Stimulated activated CD8-positive, alpha-beta memory T cell treated with anti-CD3 and anti-CD28 coated beads, Interleukin-12 subunit alpha, Interleukin-12 subunit beta, amount 100 ng/mL, for 24 hours (primary cell): Measurements from ENCODE around the gene ILDR2.

Source experiments
- DNase-seq: peaks from one replicate; pipeline ENCODE4 v3.0.0-alpha.2; 2020; ENCODE audit errors: extremely low read depth

The ILDR2 gene

GRCh38 chr1:166971252-166971651, 4.1 kb downstream of the ILDR2 start:
- no peak for DNase-seq

- no peak for DNase-seq
Observed at GRCh38 chr1:166969074-166969677, 6.2 kb downstream of the ILDR2 start.

DNA sequence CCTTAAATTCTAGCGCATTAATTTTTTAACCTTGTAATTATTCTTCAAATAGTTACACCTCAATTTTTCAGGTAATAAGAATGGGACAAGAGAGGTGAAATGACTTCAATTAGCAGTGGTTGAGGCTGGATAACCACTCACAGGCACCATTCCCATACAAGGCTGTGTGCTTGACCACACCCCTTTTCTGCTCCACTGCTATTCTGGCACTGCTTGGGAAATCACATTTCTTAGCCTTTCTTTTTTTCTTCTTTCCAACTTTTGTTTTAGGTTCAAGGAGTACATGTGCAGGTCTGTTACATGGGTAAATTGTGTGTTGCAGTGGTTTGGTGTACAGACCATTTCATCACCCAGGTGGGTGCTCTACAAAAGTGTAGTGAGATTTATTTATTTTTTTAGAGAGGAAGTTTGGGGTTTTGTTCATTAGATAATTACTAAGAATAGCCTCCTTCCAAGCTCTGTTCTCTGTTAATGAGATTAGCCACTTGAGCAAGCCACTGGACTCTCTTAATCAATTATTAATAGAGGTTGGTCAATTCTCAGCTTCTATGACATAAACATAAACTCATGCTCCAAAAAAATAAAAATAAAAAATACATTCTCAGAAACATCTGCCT, 14.4 kb downstream of the ILDR2 start:
- DNase-seq = no peak

- no peak for DNase-seq
Observed at GRCh38 chr1:166956872-166957271, 18.5 kb downstream of the ILDR2 start.

GRCh38 chr1:166956057-166956850, 19.1 kb downstream of the ILDR2 start:
- no peak for DNase-seq

GRCh38 chr1:166953491-166953890, 21.8 kb downstream of the ILDR2 start:
- DNase-seq = no peak

DNA sequence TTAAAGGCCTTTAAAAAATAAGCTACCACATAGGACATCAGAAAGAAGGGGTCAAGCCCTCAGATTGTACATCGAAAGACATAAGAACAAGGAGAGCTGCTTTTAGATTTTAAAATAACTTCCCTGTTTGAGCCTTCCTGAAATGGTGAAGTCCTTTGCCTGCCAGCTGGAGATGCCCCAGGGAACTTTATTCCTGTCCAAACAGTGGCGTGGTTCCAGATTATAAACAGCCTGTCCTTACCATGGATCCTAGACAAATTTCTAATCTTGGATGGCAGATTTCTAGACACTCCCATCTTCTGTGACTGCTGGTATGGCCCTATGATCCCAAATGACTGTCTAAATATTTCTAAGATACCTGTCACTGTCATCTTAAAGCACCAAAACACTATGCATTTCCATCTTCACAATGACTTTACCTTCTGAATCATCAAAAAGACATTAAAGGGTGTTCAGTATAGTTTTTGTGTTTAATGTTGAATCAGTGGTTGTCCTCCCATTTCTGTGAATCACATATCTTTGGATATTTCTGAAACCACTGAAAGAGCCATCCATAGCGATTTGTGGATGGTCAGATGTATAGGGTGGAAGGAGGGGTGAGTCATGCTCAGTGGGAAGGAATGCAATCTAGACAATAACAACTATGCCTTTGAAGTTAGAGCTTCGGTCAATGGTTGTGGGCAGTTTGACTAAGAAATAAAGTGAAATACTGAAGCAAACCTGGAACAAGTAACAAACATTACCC, 23.2 kb downstream of the ILDR2 start:
- DNase-seq = no peak

DNA sequence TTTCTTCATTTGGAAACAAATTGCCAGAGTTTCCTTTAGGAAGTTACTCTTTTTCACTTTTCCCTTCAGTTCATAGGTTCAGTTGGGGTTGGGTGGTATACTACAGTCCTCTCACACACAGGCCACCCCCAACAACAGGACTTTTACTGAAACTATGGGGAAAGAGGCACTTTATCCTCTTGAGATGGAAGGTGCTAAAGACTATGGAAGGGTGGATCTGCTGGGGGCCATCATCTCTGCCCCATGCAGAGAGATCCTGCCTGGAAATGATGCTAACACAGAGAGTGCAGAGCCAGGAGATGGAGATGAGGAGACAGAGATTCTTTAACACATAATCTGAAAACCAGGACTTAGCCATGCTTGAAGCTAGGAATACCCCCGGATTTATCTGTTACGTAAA, 24.3 kb downstream of the ILDR2 start:
- DNase-seq = no peak

GRCh38 chr1:166950156-166950555, 25.2 kb downstream of the ILDR2 start:
- DNase-seq = no peak

DNA sequence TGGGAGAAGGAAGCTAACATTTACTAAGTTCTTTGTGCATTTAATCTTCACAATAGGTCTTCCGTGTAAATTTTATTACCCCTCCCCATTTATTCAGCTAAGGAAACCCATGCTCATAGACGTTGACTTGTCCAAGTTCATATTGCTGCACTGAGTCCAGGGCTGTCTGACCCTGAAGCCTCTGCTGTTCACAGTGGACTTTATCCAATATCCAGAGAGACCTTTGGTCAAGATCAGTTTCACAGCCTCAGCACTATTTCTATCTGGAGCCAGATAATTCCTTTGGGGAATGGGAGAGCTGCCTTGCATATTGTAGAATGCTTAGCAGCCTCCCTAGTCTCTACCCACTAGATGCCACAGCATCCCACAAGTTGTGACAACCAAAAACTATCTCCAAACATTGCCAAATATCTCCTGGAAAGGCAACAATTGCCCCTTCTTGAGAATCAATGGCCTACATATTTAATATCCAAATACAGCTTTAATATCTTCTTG, 26.4 kb downstream of the ILDR2 start:
- DNase-seq = no peak

DNA sequence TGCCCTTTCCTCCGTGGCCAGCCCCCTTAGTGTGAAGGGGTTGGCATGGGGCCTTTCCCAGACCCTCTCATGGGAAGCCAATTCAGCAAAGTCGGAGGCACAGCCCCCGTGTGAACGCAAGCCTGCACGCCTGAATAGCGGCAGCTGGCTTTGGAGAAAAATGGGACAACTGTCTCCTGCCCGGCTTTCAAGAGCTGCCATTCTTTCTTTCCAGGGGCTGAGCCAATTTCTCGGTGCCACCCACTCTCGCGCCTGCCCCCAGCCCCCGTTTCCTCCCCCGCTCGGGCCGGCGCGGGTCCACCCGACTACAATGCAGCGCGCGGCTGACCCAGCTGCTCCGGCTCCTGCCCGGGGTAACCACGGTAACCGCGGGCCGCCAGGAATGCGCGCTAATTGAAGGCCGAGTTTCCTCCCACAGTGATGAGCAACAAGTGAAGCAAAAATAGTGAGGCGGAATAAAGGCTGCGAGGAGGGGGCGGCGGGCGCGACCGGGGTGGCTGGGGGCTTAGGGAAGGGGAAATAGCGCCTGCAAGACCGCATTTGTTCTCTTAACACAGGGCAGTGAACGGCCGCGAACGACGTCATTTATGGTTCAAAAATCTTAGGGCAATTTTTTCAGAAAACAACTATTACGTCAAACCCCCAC, 27.8 kb downstream of the ILDR2 start:
- DNase-seq = no peak

DNA sequence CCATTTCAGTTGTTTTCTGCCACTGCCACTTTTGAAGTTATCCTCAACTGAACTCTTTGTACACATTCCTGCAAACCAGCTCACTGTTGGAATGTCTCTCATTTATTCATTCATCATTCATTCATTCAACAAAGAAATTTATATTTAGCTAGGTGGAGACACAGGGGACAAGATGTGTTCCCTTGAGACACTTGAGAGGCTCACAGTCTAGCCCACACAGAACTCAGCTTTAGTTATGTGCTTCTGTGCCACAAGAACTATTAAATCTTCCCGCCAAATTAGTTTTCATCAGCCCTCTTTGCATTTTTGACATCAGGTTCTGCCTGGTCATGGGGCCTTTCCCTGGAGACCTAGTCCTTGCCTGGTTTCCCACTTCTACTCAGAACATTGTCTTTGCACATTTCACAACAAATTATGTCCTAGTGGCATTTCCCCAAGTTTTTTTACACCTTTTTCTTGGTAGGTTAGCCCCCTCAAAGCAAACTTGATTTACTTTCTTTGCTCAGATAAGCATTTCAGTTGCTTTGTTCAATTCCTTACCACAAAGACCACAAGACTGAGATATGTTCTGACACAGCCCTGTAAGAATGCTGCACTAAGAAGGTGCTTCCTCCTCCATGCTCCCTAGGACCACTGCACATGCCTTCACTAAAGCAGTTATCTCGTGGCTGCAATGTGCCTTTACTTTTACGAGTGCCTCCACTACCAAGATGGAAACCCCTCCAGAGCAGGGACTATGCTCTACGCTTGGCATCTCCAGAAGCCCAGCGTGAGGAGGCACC, 31.0 kb downstream of the ILDR2 start:
- no peak for DNase-seq

DNA sequence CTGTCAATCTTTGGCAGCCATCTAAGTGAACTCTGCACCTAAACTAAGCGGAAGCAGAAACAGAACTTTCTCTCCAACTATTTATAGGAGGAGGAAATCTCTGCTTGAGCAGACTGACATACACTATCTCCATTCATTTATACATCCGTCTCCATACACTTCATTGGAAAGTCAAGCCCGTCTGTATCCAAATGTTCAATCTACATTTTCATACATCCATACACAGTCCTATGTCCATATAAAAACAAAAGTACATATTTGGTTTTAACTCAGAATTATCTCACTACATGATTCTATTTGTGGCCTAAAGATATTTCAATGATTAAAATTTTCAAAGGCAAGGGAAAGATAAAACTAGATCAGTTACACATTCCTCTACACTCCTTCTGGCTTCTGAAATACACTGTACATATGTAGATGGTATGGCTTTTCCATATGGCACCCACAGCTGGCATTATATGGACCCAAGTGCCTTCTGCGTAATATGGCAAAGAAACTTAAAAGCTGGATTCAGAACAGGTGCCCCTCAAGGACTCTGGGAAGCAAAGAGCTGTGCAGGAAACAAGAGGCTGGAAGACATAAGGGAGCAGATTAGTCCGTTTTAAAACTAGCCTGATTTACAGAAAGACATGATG, 35.5 kb downstream of the ILDR2 start:
- no peak for DNase-seq

DNA sequence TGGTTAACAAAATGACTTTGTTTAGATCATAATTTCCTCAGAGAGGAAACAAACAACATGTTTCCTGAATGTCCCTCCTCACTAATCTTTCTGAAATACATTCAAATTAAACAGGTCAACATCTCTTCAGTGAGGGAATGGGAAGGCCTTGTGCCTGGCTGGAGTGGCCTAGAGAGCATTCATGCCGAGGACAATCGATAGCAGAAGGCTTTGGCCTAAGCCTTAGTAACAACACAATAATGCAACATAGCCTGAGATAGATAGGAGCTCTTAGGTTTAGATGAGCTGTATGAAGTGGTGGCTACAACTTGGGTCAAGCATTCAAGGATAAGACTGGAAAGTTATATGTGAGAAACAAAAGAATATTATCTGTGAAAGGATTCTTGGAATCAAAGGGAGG, 37.4 kb downstream of the ILDR2 start:
- DNase-seq = no peak

DNA sequence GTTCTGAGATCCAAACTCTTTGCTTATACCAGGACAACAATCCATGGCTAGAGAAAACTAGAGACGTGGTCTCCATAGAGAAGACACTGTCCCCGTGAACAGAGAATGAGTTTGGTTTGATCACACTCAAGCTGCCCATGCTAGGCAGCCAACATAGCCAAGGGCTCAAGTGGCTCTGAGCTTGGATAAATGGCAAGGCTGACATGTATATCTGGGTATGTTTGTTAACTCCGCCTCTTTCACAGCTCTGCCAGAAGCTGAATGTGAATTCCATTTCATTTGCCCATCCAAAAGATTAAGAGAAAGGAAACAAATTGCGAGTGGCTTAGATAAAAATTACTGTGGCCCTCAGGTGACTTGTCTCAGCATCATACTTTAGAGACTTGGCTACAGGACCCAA, 38.0 kb downstream of the ILDR2 start:
- no peak for DNase-seq

GRCh38 chr1:166933633-166934032, 41.7 kb downstream of the ILDR2 start:
- DNase-seq = no peak

DNA sequence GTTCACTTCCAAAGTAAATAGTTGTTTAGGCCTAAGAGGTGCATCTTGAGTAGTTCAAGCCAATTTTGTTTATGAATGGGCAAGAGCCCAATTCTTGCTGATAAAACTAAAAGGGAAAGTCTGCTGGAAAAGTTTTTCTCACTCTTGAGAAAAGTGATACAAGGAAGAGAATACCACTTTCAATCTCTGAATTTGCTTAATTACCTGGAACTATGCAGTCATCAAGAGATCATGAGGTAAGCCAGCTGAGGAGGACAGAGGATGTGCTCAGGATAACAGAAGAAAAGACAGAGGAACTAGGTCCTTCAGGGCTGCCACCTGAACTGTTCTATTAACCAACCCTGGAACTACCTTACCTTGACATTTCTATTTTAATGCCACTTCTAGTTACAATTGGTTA, 42.2 kb downstream of the ILDR2 start:
- DNase-seq = no peak

DNA sequence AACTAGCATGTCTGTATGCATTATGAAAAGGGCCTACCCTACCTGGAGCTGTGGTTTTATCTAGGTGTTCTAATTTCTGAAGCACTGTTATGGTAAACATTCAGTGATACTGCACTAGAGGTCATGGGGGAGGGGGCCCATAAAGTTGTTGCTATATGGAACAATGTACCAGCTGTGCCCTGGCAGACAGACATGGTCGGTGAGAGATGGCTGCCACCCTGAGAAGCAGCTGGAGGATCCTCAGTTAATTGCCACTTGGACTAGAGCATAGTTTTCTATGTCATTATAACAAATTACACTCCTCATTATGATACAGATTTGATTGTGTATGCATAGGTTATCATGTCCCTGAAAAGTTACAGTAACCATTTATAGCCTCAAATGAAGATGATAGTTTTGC, 45.4 kb downstream of the ILDR2 start:
- DNase-seq = no peak

GRCh38 chr1:166927701-166928100, 47.6 kb downstream of the ILDR2 start:
- no peak for DNase-seq

DNA sequence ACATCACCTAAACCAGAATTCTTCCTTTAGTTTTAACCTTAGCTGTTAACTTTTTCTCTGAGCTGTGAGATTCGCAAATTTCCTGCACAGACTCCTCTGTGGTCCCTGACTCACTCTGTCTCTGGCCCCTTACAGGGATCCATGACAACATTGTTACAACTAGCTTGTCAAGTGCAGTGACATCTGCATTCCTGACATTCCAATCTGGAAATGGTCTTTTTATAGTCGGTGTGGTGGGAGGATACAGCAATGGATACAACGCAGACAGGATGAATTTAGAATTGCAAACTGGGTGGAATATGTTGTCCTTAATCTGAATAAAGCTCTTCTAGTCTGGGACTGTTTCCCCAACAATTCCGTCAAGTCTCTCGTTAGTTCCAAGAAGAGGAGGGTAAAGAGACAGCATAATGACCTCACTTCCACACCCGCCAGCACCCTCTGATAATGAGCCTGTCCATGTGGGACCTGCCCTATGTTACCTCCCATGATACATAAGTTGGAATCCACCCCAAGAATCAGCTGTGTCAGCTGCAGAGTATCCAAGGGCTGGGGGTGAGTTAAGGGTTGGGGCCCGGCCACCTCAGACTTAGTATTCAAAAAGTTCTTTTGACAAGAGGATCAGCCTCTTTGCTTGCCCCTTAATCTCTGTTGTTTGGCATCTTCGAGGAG, 49.4 kb downstream of the ILDR2 start:
- no peak for DNase-seq
